Measurements from ENCODE around the gene ITPA. TPM values are rescaled to one million over a fixed set of nuclear protein-coding genes. Genes with fewer than 3 reads are reported as not detected.
"Not testable (repeated sequence)": the region's sequence is repeated elsewhere in the genome, so short reads cannot be mapped to it uniquely, and the experiment has no call there.

ITPA gene
- polyA plus RNA-seq, 1 donor = 64.6 TPM

- not testable (repeated sequence) for DNase-seq
- no CpG with 5 or more reads among the region's 9 CpGs for WGBS (ENCODE audit: insufficient coverage, low lambda C conversion rate)
These were observed 21.4 kb upstream of the ITPA start for GRCh38 chr20:3187861-3188260.

GRCh38 chr20:3188823-3189413 is 20.4 kb upstream of the ITPA start:
- Histone ChIP-seq H3K4me1 (ENCODE audit: control insufficient read depth, insufficient read depth, low read length) (no peaks in the 10 kb centered on the region), H3K27me3 (ENCODE audit: control insufficient read depth, insufficient read depth, low read length) (no peaks in the 10 kb centered on the region), H3K9me3 (ENCODE audit: control insufficient read depth, low read depth, low read length) (no peaks in the 10 kb centered on the region), H3K4me3 (ENCODE audit: low read length) (no peak overlapping the region), H3K36me3 (ENCODE audit: control insufficient read depth, insufficient read depth, low read length) (peaks cover 44% of the 10 kb centered on the region), H3K27ac (ENCODE audit: low read length) (no peak overlapping the region)
- no peak for DNase-seq
- no CpG with 5 or more reads among the region's 3 CpGs for WGBS (ENCODE audit: insufficient coverage, low lambda C conversion rate)

More at GRCh38 chr20:3187861-3188260, 21.4 kb upstream of the ITPA start:
- peaks cover 36% of the 10 kb centered on the region for H3K36me3 ChIP-seq (ENCODE audit: control insufficient read depth, insufficient read depth, low read length)
- not testable (repeated sequence) for H3K4me1 ChIP-seq (ENCODE audit: control insufficient read depth, insufficient read depth, low read length); H3K9me3 ChIP-seq (ENCODE audit: control insufficient read depth, low read depth, low read length); H3K27me3 ChIP-seq (ENCODE audit: control insufficient read depth, insufficient read depth, low read length); H3K4me3 ChIP-seq (ENCODE audit: low read length); H3K27ac ChIP-seq (ENCODE audit: low read length)

GRCh38 chr20:3189561-3190131 is 19.7 kb upstream of the ITPA start:
- DNase-seq = no peak
- Histone ChIP-seq H3K27ac (ENCODE audit: low read length) (no peak overlapping the region), H3K9me3 (ENCODE audit: control insufficient read depth, low read depth, low read length) (no peaks in the 10 kb centered on the region), H3K36me3 (ENCODE audit: control insufficient read depth, insufficient read depth, low read length) (peaks cover 52% of the 10 kb centered on the region), H3K4me1 (ENCODE audit: control insufficient read depth, insufficient read depth, low read length) (no peaks in the 10 kb centered on the region), H3K27me3 (ENCODE audit: control insufficient read depth, insufficient read depth, low read length) (no peaks in the 10 kb centered on the region), H3K4me3 (ENCODE audit: low read length) (no peak overlapping the region)
- WGBS (ENCODE audit: insufficient coverage, low lambda C conversion rate) = no CpG with 5 or more reads among the region's 4 CpGs

GRCh38 chr20:3190681-3191111 is 18.6 kb upstream of the ITPA start:
- Histone ChIP-seq H3K36me3 (ENCODE audit: control insufficient read depth, insufficient read depth, low read length) (peaks cover 62% of the 10 kb centered on the region), H3K27me3 (ENCODE audit: control insufficient read depth, insufficient read depth, low read length) (no peaks in the 10 kb centered on the region), H3K4me3 (ENCODE audit: low read length) (no peak overlapping the region), H3K4me1 (ENCODE audit: control insufficient read depth, insufficient read depth, low read length) (no peaks in the 10 kb centered on the region), H3K27ac (ENCODE audit: low read length) (no peak overlapping the region), H3K9me3 (ENCODE audit: control insufficient read depth, low read depth, low read length) (no peaks in the 10 kb centered on the region)
- DNase-seq = no peak
- WGBS (ENCODE audit: insufficient coverage, low lambda C conversion rate) = no CpG with 5 or more reads among the region's 14 CpGs

- H3K27ac ChIP-seq (ENCODE audit: low read length) = no peak overlapping the region
- H3K27me3 ChIP-seq (ENCODE audit: control insufficient read depth, insufficient read depth, low read length) = no peaks in the 10 kb centered on the region
- H3K4me1 ChIP-seq (ENCODE audit: control insufficient read depth, insufficient read depth, low read length) = no peaks in the 10 kb centered on the region
- no peak overlapping the region for H3K4me3 ChIP-seq (ENCODE audit: low read length)
- WGBS (ENCODE audit: insufficient coverage, low lambda C conversion rate) = 82% methylated on average over 3 of the region's 18 CpGs
- no peaks in the 10 kb centered on the region for H3K9me3 ChIP-seq (ENCODE audit: control insufficient read depth, low read depth, low read length)
- peaks cover 74% of the 10 kb centered on the region for H3K36me3 ChIP-seq (ENCODE audit: control insufficient read depth, insufficient read depth, low read length)
- DNase-seq = no peak
These were observed 16.9 kb upstream of the ITPA start for GRCh38 chr20:3192226-3193015.

- Histone ChIP-seq H3K27me3 (ENCODE audit: control insufficient read depth, insufficient read depth, low read length) (no peaks in the 10 kb centered on the region), H3K4me1 (ENCODE audit: control insufficient read depth, insufficient read depth, low read length) (no peaks in the 10 kb centered on the region), H3K4me3 (ENCODE audit: low read length) (no peak overlapping the region), H3K9me3 (ENCODE audit: control insufficient read depth, low read depth, low read length) (no peaks in the 10 kb centered on the region), H3K27ac (ENCODE audit: low read length) (no peak overlapping the region), H3K36me3 (ENCODE audit: control insufficient read depth, insufficient read depth, low read length) (peaks cover 81% of the 10 kb centered on the region)
- no peak for DNase-seq
- WGBS (ENCODE audit: insufficient coverage, low lambda C conversion rate) = no CpG with 5 or more reads among the region's 14 CpGs
These were observed 15.3 kb upstream of the ITPA start for GRCh38 chr20:3193806-3194616.

GRCh38 chr20:3194617-3195280 is 14.5 kb upstream of the ITPA start:
- H3K36me3 ChIP-seq (ENCODE audit: control insufficient read depth, insufficient read depth, low read length) = peaks cover 83% of the 10 kb centered on the region

GRCh38 chr20:3195590-3196237 is 13.6 kb upstream of the ITPA start:
- WGBS (ENCODE audit: insufficient coverage, low lambda C conversion rate) = 100% methylated on average over 2 of the region's 7 CpGs
- no peaks in the 10 kb centered on the region for H3K27me3 ChIP-seq (ENCODE audit: control insufficient read depth, insufficient read depth, low read length)
- H3K4me1 ChIP-seq (ENCODE audit: control insufficient read depth, insufficient read depth, low read length) = no peaks in the 10 kb centered on the region
- H3K9me3 ChIP-seq (ENCODE audit: control insufficient read depth, low read depth, low read length) = no peaks in the 10 kb centered on the region
- DNase-seq = no peak
- no peak overlapping the region for H3K4me3 ChIP-seq (ENCODE audit: low read length)
- H3K27ac ChIP-seq (ENCODE audit: low read length) = no peak overlapping the region
- peaks cover 81% of the 10 kb centered on the region for H3K36me3 ChIP-seq (ENCODE audit: control insufficient read depth, insufficient read depth, low read length)

More at GRCh38 chr20:3194617-3195280, 14.5 kb upstream of the ITPA start:
- Histone ChIP-seq H3K27ac (ENCODE audit: low read length) (no peak overlapping the region), H3K4me3 (ENCODE audit: low read length) (no peak overlapping the region), H3K27me3 (ENCODE audit: control insufficient read depth, insufficient read depth, low read length) (no peaks in the 10 kb centered on the region), H3K4me1 (ENCODE audit: control insufficient read depth, insufficient read depth, low read length) (no peaks in the 10 kb centered on the region), H3K9me3 (ENCODE audit: control insufficient read depth, low read depth, low read length) (no peaks in the 10 kb centered on the region)
- WGBS (ENCODE audit: insufficient coverage, low lambda C conversion rate) = no CpG with 5 or more reads among the region's 10 CpGs
- DNase-seq = no peak

GRCh38 chr20:3199206-3199605 is 10.1 kb upstream of the ITPA start:
- H3K4me1 ChIP-seq (ENCODE audit: control insufficient read depth, insufficient read depth, low read length) = peaks cover 9% of the 10 kb centered on the region
- no peak overlapping the region for H3K27ac ChIP-seq (ENCODE audit: low read length)
- H3K4me3 ChIP-seq (ENCODE audit: low read length) = no peak overlapping the region
- H3K9me3 ChIP-seq (ENCODE audit: control insufficient read depth, low read depth, low read length) = no peaks in the 10 kb centered on the region
- peaks cover 58% of the 10 kb centered on the region for H3K36me3 ChIP-seq (ENCODE audit: control insufficient read depth, insufficient read depth, low read length)
- WGBS (ENCODE audit: insufficient coverage, low lambda C conversion rate) = 78% methylated on average over 1 of the region's 2 CpGs
- DNase-seq = no peak
- H3K27me3 ChIP-seq (ENCODE audit: control insufficient read depth, insufficient read depth, low read length) = no peaks in the 10 kb centered on the region

Measured in large intestine (tissue), 3 donors.